ENCODE measurements around the gene NUP214.

GRCh38 chr9:131126059-131126426 is 657 bp downstream of the NUP214 start:
- TF ChIP-seq EP300 (IDR thresholded peaks at IDR 0.05) (no peak), CTCF (IDR thresholded peaks at IDR 0.05) (no peak)
